GM12872 (cell line): ENCODE data around the gene RXRA.

Experiments used
- CTCF ChIP-seq: IDR thresholded peaks from 3 replicates; pipeline ENCODE4 v1.5.1; 2011; ENCODE audit warnings: low read depth, mild to moderate bottlenecking, low read length, moderate library complexity; ENCODE audit not compliant: insufficient read depth

RXRA gene

GRCh38 chr9:134330590-134330989, 4.3 kb downstream of the RXRA start:
- TF ChIP-seq CTCF = no peak

- no peak for TF ChIP-seq CTCF
Measured at GRCh38 chr9:134331186-134332025, 5.2 kb downstream of the RXRA start.

- no peak for TF ChIP-seq CTCF
Measured at GRCh38 chr9:134332266-134332665, 6.0 kb downstream of the RXRA start.

DNA sequence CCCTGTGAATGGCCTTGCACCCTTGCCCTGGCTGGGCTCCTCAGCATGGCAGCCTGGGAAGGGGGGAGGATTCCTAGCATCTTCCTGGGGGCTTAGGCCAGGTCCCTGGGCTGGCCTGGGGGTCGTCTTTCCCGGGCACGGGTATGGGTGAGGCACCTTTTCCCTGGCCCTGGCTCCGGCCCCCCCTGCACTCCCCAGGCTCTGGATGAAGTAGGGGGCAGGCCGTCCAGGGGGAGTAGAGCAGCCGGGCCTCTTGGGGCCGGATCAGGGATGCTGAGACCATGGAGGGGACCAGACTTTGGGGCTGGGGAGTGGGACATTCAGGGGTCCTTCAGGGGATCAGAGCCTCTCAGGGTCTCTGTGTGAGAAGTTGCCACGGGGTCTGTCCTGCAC, 6.6 kb downstream of the RXRA start:
- TF ChIP-seq CTCF = no peak

DNA sequence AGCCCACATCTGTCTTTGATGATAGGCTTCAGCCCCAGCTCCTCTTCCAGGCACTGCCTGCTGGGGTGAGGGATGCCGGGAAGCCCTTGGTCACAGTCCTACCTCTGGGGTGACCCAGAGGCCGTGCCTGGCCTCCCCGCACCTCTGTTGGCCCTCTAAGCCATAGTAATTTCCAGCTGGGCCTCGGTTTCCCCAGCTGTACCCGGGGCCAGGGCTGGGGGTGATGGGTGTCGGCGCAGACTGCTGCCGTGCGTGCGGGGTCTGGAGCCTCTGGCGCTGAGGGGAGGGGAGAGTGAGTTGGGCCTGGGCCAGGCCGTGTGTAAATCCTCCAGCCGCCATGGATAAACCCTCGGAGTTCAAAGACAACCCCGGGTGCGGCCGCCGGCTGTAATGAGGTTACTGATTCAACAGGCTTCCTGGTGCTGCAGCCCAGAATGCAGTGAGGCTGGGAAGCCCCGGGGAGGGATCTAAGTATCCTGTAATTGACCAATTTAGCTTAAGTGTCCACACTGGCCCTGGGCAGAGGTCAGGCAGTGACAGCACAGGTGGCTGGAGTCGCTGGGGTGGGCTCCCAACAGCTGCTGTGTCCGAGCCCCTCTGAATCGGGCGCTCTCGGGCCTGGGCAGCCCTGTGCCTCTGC, 7.1 kb downstream of the RXRA start:
- no peak for TF ChIP-seq CTCF

GRCh38 chr9:134333874-134334581, 7.8 kb downstream of the RXRA start:
- no peak for TF ChIP-seq CTCF

- TF ChIP-seq CTCF = no peak
Measured at GRCh38 chr9:134335061-134335460, 8.8 kb downstream of the RXRA start.
